Measurements from ENCODE around the gene ADGRF4. TPM values are rescaled to one million over a fixed set of nuclear protein-coding genes. Genes with fewer than 3 reads are reported as not detected.

Gene ADGRF4
- polyA plus RNA-seq, 1 donor (not counting 4 experiments of a cell fraction or from before 2014, with no cell fraction given): 30.2 TPM

GRCh38 chr6:47697925-47698324 is 455 bp upstream of the ADGRF4 start:
- Histone ChIP-seq H3K9ac (ENCODE audit: control insufficient read depth, extremely low read depth, insufficient read depth, low read length) (peak overlapping the region; percentile 34), H3K79me2 (ENCODE audit: control insufficient read depth, insufficient read depth, low read length) (peaks cover 3% of the 10 kb centered on the region), H3K36me3 (ENCODE audit: control insufficient read depth in 2 of 2, extremely low read depth in 1 of 2, insufficient read depth in 2 of 2, low read length in 2 of 2) (no peaks in the 10 kb centered on the region), H2AFZ (ENCODE audit: control insufficient read depth, low read length) (no peak overlapping the region), H3K9me1 (ENCODE audit: control insufficient read depth, extremely low read depth, insufficient read depth, low read length) (no peaks in the 10 kb centered on the region), H3K4me2 (ENCODE audit: control insufficient read depth, extremely low read depth, insufficient read depth, low read depth, low read length) (peak overlapping the region; percentile 87), H4K20me1 (ENCODE audit: control insufficient read depth, extremely low read depth, insufficient read depth, low read length) (no peaks in the 10 kb centered on the region), H3K27me3 (ENCODE audit: control insufficient read depth, extremely low read depth, insufficient read depth, low read length) (no peaks in the 10 kb centered on the region), H3K27ac (ENCODE audit: control insufficient read depth, insufficient read depth, low read length) (peak overlapping the region; percentile 98), H3K9me3 (ENCODE audit: control insufficient read depth, low read depth, low read length) (no peaks in the 10 kb centered on the region), H3K4me3 (ENCODE audit: control insufficient read depth in 2 of 3, extremely low read depth in 1 of 3, insufficient read depth in 2 of 3, low read depth in 1 of 3, low read length in 3 of 3) (no peak overlapping the region), H3K4me1 (ENCODE audit: control insufficient read depth, extremely low read depth, insufficient read depth, low read length) (peaks cover 44% of the 10 kb centered on the region)
- no peak for FAIRE-seq
- dilution Hi-C loops (cut with MboI; ENCODE audit: extremely low pct_ligation_motif_present, low sequenced_read_pairs): no loop called here
- no peak for DNase-seq (ENCODE audit: low read depth, low spot score)
- TF ChIP-seq EZH2 (IDR thresholded peaks at IDR 0.05; ENCODE audit: low read length) (no peak), CTCF (optimal IDR thresholded peaks at IDR 0.05 in 1 of 3, IDR thresholded peaks at IDR 0.05 in 1 of 3, conservative IDR thresholded peaks at IDR 0.05 in 1 of 3; ENCODE audit: extremely low read depth in 1 of 3, insufficient read depth in 2 of 3, low read length in 3 of 3) (no peak)

GRCh38 chr6:47700053-47700452 is 1.7 kb downstream of the ADGRF4 start:
- Histone ChIP-seq H3K27ac (ENCODE audit: control insufficient read depth, insufficient read depth, low read length) (peak overlapping the region; percentile 98), H3K4me2 (ENCODE audit: control insufficient read depth, extremely low read depth, insufficient read depth, low read depth, low read length) (peak overlapping the region; percentile 87), H2AFZ (ENCODE audit: control insufficient read depth, low read length) (peak overlapping the region; percentile 20), H3K9me3 (ENCODE audit: control insufficient read depth, low read depth, low read length) (no peaks in the 10 kb centered on the region), H3K27me3 (ENCODE audit: control insufficient read depth, extremely low read depth, insufficient read depth, low read length) (no peaks in the 10 kb centered on the region), H4K20me1 (ENCODE audit: control insufficient read depth, extremely low read depth, insufficient read depth, low read length) (no peaks in the 10 kb centered on the region), H3K4me3 (ENCODE audit: control insufficient read depth in 2 of 3, extremely low read depth in 1 of 3, insufficient read depth in 2 of 3, low read depth in 1 of 3, low read length in 3 of 3) (peak overlapping the region; percentile 50 to 59 (median 54)), H3K79me2 (ENCODE audit: control insufficient read depth, insufficient read depth, low read length) (peaks cover 3% of the 10 kb centered on the region), H3K36me3 (ENCODE audit: control insufficient read depth in 2 of 2, extremely low read depth in 1 of 2, insufficient read depth in 2 of 2, low read length in 2 of 2) (no peaks in the 10 kb centered on the region), H3K9me1 (ENCODE audit: control insufficient read depth, extremely low read depth, insufficient read depth, low read length) (no peaks in the 10 kb centered on the region), H3K9ac (ENCODE audit: control insufficient read depth, extremely low read depth, insufficient read depth, low read length) (peak overlapping the region; percentile 72), H3K4me1 (ENCODE audit: control insufficient read depth, extremely low read depth, insufficient read depth, low read length) (peaks cover 44% of the 10 kb centered on the region)
- DNase-seq (ENCODE audit: low read depth, low spot score) (peak; percentile 96), FAIRE-seq (peak; percentile 99)
- dilution Hi-C loops (cut with MboI; ENCODE audit: extremely low pct_ligation_motif_present, low sequenced_read_pairs): no loop called here
- no peak for TF ChIP-seq CTCF (optimal IDR thresholded peaks at IDR 0.05 in 1 of 3, IDR thresholded peaks at IDR 0.05 in 1 of 3, conservative IDR thresholded peaks at IDR 0.05 in 1 of 3; ENCODE audit: extremely low read depth in 1 of 3, insufficient read depth in 2 of 3, low read length in 3 of 3)
- no peak for TF ChIP-seq EZH2 (IDR thresholded peaks at IDR 0.05; ENCODE audit: low read length)
